ENCODE results near the gene ARHGDIB. TPM values are rescaled to one million over a fixed set of nuclear protein-coding genes. Genes with fewer than 3 reads are reported as not detected.

Gene ARHGDIB
- polyA plus RNA-seq, 4 donors = 26.4 to 104 (median 56.7) TPM

DNA sequence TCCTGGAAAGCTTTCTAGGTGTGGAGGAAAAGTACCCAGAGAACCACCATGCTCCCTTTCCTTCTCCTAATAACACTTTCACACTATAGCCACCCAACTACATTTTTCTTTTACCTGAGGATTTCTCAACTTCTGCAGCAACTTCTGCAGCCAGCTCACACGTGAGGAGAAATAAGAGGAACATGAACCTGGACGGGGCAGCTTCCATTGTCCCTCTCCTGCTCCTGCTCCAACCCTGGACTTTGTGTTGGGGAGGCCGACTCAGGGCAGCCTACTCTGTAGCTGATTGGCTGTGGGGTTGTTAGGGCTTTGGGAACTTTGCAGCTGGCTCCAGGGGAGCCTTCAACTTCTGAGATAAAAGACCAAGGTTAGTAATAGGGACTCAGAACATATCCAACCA lies 23.1 kb downstream of the ARHGDIB start, which contains the start of gene ERP27:
TSS of gene ERP27 (minus strand) at position 237 of the 400 bp plus-strand sequence. CDS start at position 208, 29 bp downstream.
- peaks cover 0 to 19% (median 0%) of the 10 kb centered on the region in 3 donors for H3K4me1 ChIP-seq (ENCODE audit: control insufficient read depth in 3 of 3, insufficient read depth in 2 of 3, low read depth in 1 of 3, low read length in 2 of 3)
- H3K36me3 ChIP-seq (ENCODE audit: control insufficient read depth in 3 of 3, insufficient read depth in 2 of 3, low read depth in 1 of 3, low read length in 3 of 3) = no peaks in the 10 kb centered on the region
- no peaks in the 10 kb centered on the region for H3K9me3 ChIP-seq (ENCODE audit: control insufficient read depth in 2 of 2, insufficient read depth in 1 of 2, low read depth in 1 of 2, low read length in 1 of 2)
- H3K27me3 ChIP-seq (ENCODE audit: control insufficient read depth in 3 of 3, insufficient read depth in 3 of 3, low read length in 3 of 3) = no peaks in the 10 kb centered on the region
- DNase-seq = peak in 1 of 2 donors; percentile 67
- H3K4me3 ChIP-seq (ENCODE audit: low read depth in 1 of 3, low read length in 3 of 3) = no peak within 1 kb of the TSS
- FAIRE-seq = no peak
- peak within 1 kb of the TSS in 1 of 3 donors; percentile 14 for H3K27ac ChIP-seq (ENCODE audit: low read depth in 1 of 3, low read length in 2 of 3)
- WGBS, 3 donors = 16 to 67% (median 41%) methylated on average over 3 of the region's 3 CpGs

DNA sequence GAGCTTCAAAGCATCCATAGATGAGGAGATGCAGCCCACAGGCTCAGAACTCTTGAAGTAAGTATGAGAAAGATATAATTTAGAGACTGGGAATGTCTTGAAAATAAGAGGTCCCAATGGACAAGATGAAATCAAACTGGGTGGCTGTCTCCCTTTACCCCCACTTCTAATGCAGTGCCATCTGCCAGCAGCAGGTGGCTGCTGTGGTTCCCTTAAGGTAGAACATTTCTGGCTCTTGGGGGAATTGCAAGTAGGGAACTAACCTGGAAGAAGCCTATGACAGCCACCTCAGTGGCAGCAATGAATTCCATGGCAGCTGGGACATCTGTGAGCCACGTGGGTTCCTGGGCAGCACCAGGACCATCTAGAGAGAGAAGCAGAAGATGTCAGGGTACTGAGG lies 23.7 kb downstream of the ARHGDIB start:
- no peak for FAIRE-seq
- H3K27me3 ChIP-seq (ENCODE audit: control insufficient read depth in 3 of 3, insufficient read depth in 3 of 3, low read length in 3 of 3) = no peaks in the 10 kb centered on the region
- H3K27ac ChIP-seq (ENCODE audit: low read depth in 1 of 3, low read length in 2 of 3) = peak overlapping the region in 1 of 3 donors; percentile 14
- H3K4me3 ChIP-seq (ENCODE audit: low read depth in 1 of 3, low read length in 3 of 3) = no peak overlapping the region
- no peaks in the 10 kb centered on the region for H3K36me3 ChIP-seq (ENCODE audit: control insufficient read depth in 3 of 3, insufficient read depth in 2 of 3, low read depth in 1 of 3, low read length in 3 of 3)
- no peak for DNase-seq
- H3K4me1 ChIP-seq (ENCODE audit: control insufficient read depth in 3 of 3, insufficient read depth in 2 of 3, low read depth in 1 of 3, low read length in 2 of 3) = peaks cover 0 to 19% (median 0%) of the 10 kb centered on the region in 3 donors
- H3K9me3 ChIP-seq (ENCODE audit: control insufficient read depth in 2 of 2, insufficient read depth in 1 of 2, low read depth in 1 of 2, low read length in 1 of 2) = no peaks in the 10 kb centered on the region
- 69 to 76% (median 74%) methylated on average over 1 of the region's 1 CpG for WGBS, 3 donors

- peaks cover 0 to 19% (median 0%) of the 10 kb centered on the region in 3 donors for H3K4me1 ChIP-seq (ENCODE audit: control insufficient read depth in 3 of 3, insufficient read depth in 2 of 3, low read depth in 1 of 3, low read length in 2 of 3)
- FAIRE-seq = no peak
- no peak for DNase-seq
- H3K27me3 ChIP-seq (ENCODE audit: control insufficient read depth in 3 of 3, insufficient read depth in 3 of 3, low read length in 3 of 3) = no peaks in the 10 kb centered on the region
- 88 to 97% (median 94%) methylated on average over 3 of the region's 3 CpGs for WGBS, 3 donors
- no peaks in the 10 kb centered on the region for H3K36me3 ChIP-seq (ENCODE audit: control insufficient read depth in 3 of 3, insufficient read depth in 2 of 3, low read depth in 1 of 3, low read length in 3 of 3)
- no peak overlapping the region for H3K27ac ChIP-seq (ENCODE audit: low read depth in 1 of 3, low read length in 2 of 3)
- no peak overlapping the region for H3K4me3 ChIP-seq (ENCODE audit: low read depth in 1 of 3, low read length in 3 of 3)
- H3K9me3 ChIP-seq (ENCODE audit: control insufficient read depth in 2 of 2, insufficient read depth in 1 of 2, low read depth in 1 of 2, low read length in 1 of 2) = no peaks in the 10 kb centered on the region
Measured at GRCh38 chr12:14937014-14937413, 24.4 kb downstream of the ARHGDIB start.

- no peak overlapping the region for H3K4me3 ChIP-seq (ENCODE audit: low read depth in 1 of 3, low read length in 3 of 3)
- no peak for FAIRE-seq
- H3K36me3 ChIP-seq (ENCODE audit: control insufficient read depth in 3 of 3, insufficient read depth in 2 of 3, low read depth in 1 of 3, low read length in 3 of 3) = no peaks in the 10 kb centered on the region
- WGBS, 3 donors = 76 to 88% (median 83%) methylated on average over 6 of the region's 6 CpGs
- H3K4me1 ChIP-seq (ENCODE audit: control insufficient read depth in 3 of 3, insufficient read depth in 2 of 3, low read depth in 1 of 3, low read length in 2 of 3) = peaks cover 0 to 19% (median 0%) of the 10 kb centered on the region in 3 donors
- H3K27me3 ChIP-seq (ENCODE audit: control insufficient read depth in 3 of 3, insufficient read depth in 3 of 3, low read length in 3 of 3) = no peaks in the 10 kb centered on the region
- H3K9me3 ChIP-seq (ENCODE audit: control insufficient read depth in 2 of 2, insufficient read depth in 1 of 2, low read depth in 1 of 2, low read length in 1 of 2) = no peaks in the 10 kb centered on the region
- H3K27ac ChIP-seq (ENCODE audit: low read depth in 1 of 3, low read length in 2 of 3) = no peak overlapping the region
- DNase-seq = no peak
Measured at GRCh38 chr12:14936224-14936861, 25.1 kb downstream of the ARHGDIB start.

DNA sequence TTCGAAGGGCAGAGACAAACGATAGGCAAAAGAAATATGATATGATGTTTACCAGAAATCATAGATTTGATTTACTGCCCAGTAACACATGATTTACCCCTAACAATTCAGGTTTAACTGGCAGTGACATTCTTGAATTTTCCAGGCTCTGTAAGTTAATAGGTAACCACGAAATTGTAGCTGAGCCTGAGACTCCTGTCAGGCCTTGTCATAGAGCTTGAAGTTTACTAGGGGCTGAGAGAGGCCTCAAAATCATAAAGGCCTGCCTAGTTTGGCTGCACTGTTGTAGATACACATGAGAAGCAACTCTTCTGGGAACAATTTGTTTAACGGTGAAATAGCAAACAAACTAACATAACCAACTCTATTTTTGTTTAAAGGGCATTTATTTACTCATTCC lies 26.4 kb downstream of the ARHGDIB start:
- Histone ChIP-seq H3K27me3 (ENCODE audit: control insufficient read depth in 3 of 3, insufficient read depth in 3 of 3, low read length in 3 of 3) (no peaks in the 10 kb centered on the region), H3K27ac (ENCODE audit: low read depth in 1 of 3, low read length in 2 of 3) (peak overlapping the region in 1 of 3 donors; percentile 63), H3K36me3 (ENCODE audit: control insufficient read depth in 3 of 3, insufficient read depth in 2 of 3, low read depth in 1 of 3, low read length in 3 of 3) (no peaks in the 10 kb centered on the region), H3K9me3 (ENCODE audit: control insufficient read depth in 2 of 2, insufficient read depth in 1 of 2, low read depth in 1 of 2, low read length in 1 of 2) (no peaks in the 10 kb centered on the region), H3K4me3 (ENCODE audit: low read depth in 1 of 3, low read length in 3 of 3) (no peak overlapping the region), H3K4me1 (ENCODE audit: control insufficient read depth in 3 of 3, insufficient read depth in 2 of 3, low read depth in 1 of 3, low read length in 2 of 3) (peaks cover 0 to 19% (median 0%) of the 10 kb centered on the region in 3 donors)
- 14 to 57% (median 38%) methylated on average over 4 of the region's 4 CpGs for WGBS, 3 donors
- FAIRE-seq (no peak), DNase-seq (peak in 1 of 2 donors; percentile 76)

GRCh38 chr12:14934511-14934910 lies 26.9 kb downstream of the ARHGDIB start:
- Histone ChIP-seq H3K4me3 (ENCODE audit: low read depth in 1 of 3, low read length in 3 of 3) (no peak overlapping the region), H3K4me1 (ENCODE audit: control insufficient read depth in 3 of 3, insufficient read depth in 2 of 3, low read depth in 1 of 3, low read length in 2 of 3) (peaks cover 0 to 19% (median 0%) of the 10 kb centered on the region in 3 donors), H3K9me3 (ENCODE audit: control insufficient read depth in 2 of 2, insufficient read depth in 1 of 2, low read depth in 1 of 2, low read length in 1 of 2) (no peaks in the 10 kb centered on the region), H3K36me3 (ENCODE audit: control insufficient read depth in 3 of 3, insufficient read depth in 2 of 3, low read depth in 1 of 3, low read length in 3 of 3) (no peaks in the 10 kb centered on the region), H3K27ac (ENCODE audit: low read depth in 1 of 3, low read length in 2 of 3) (peak overlapping the region in 1 of 3 donors; percentile 63), H3K27me3 (ENCODE audit: control insufficient read depth in 3 of 3, insufficient read depth in 3 of 3, low read length in 3 of 3) (no peaks in the 10 kb centered on the region)
- no peak for DNase-seq
- no peak for FAIRE-seq
- 87 to 97% (median 92%) methylated on average over 2 of the region's 2 CpGs for WGBS, 3 donors

GRCh38 chr12:14931791-14932560 lies 29.4 kb downstream of the ARHGDIB start:
- DNase-seq = no peak
- 88 to 92% (median 88%) methylated on average over 7 of the region's 7 CpGs for WGBS, 3 donors
- no peaks in the 10 kb centered on the region for H3K9me3 ChIP-seq (ENCODE audit: control insufficient read depth in 2 of 2, insufficient read depth in 1 of 2, low read depth in 1 of 2, low read length in 1 of 2)
- FAIRE-seq = no peak
- H3K27ac ChIP-seq (ENCODE audit: low read depth in 1 of 3, low read length in 2 of 3) = no peak overlapping the region
- no peaks in the 10 kb centered on the region for H3K36me3 ChIP-seq (ENCODE audit: control insufficient read depth in 3 of 3, insufficient read depth in 2 of 3, low read depth in 1 of 3, low read length in 3 of 3)
- peaks cover 0 to 22% (median 0%) of the 10 kb centered on the region in 3 donors for H3K4me1 ChIP-seq (ENCODE audit: control insufficient read depth in 3 of 3, insufficient read depth in 2 of 3, low read depth in 1 of 3, low read length in 2 of 3)
- no peaks in the 10 kb centered on the region for H3K27me3 ChIP-seq (ENCODE audit: control insufficient read depth in 3 of 3, insufficient read depth in 3 of 3, low read length in 3 of 3)
- H3K4me3 ChIP-seq (ENCODE audit: low read depth in 1 of 3, low read length in 3 of 3) = no peak overlapping the region

DNA sequence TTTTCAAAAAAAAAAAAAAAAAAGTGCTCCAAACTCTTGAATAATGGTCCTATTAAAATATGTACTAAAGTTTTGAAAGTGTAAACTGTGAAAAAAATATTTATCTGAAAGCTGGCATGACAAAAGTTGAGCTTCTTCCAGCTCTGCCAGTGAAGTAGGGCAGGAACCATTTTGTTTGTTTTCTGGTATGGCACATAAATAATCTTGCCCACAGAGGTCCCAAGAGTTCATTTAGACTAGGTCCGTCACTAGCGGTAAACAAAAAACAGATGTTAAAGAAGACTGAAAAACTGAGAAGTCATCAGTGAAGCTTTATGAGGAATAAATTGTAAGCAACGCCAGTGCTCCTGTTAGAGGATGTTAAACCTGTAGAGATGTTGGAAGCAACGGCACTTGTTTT lies 30.0 kb downstream of the ARHGDIB start:
- 77 to 87% (median 87%) methylated on average over 4 of the region's 4 CpGs for WGBS, 3 donors
- Histone ChIP-seq H3K27ac (ENCODE audit: low read depth in 1 of 3, low read length in 2 of 3) (no peak overlapping the region), H3K9me3 (ENCODE audit: control insufficient read depth in 2 of 2, insufficient read depth in 1 of 2, low read depth in 1 of 2, low read length in 1 of 2) (no peaks in the 10 kb centered on the region), H3K4me1 (ENCODE audit: control insufficient read depth in 3 of 3, insufficient read depth in 2 of 3, low read depth in 1 of 3, low read length in 2 of 3) (peaks cover 0 to 22% (median 0%) of the 10 kb centered on the region in 3 donors), H3K36me3 (ENCODE audit: control insufficient read depth in 3 of 3, insufficient read depth in 2 of 3, low read depth in 1 of 3, low read length in 3 of 3) (no peaks in the 10 kb centered on the region), H3K4me3 (ENCODE audit: low read depth in 1 of 3, low read length in 3 of 3) (no peak overlapping the region), H3K27me3 (ENCODE audit: control insufficient read depth in 3 of 3, insufficient read depth in 3 of 3, low read length in 3 of 3) (no peaks in the 10 kb centered on the region)
- no peak for FAIRE-seq
- DNase-seq = no peak
